Erythroblast (primary cell): ENCODE data around the gene SLC22A2.

Experiments
- DNase-seq, 2 experiments: peaks; one replicate each; lab custom pipeline; 2025; lab: John Stamatoyannopoulos, UW
- GATA1 ChIP-seq: IDR thresholded peaks from 2 replicates; pipeline ENCODE4 v1.6.1; 2011; ENCODE audit warnings: low read depth, mild to moderate bottlenecking, control low read depth, low read length, moderate library complexity
- POLR2A ChIP-seq: IDR thresholded peaks from 2 replicates; pipeline ENCODE4 v1.6.1; 2011; ENCODE audit warnings: mild to moderate bottlenecking, low read length

Gene SLC22A2

GRCh38 chr6:160265869-160266476, 7.4 kb upstream of the SLC22A2 start:
- DNase-seq = no peak
- TF ChIP-seq POLR2A (no peak), GATA1 (no peak)

DNA sequence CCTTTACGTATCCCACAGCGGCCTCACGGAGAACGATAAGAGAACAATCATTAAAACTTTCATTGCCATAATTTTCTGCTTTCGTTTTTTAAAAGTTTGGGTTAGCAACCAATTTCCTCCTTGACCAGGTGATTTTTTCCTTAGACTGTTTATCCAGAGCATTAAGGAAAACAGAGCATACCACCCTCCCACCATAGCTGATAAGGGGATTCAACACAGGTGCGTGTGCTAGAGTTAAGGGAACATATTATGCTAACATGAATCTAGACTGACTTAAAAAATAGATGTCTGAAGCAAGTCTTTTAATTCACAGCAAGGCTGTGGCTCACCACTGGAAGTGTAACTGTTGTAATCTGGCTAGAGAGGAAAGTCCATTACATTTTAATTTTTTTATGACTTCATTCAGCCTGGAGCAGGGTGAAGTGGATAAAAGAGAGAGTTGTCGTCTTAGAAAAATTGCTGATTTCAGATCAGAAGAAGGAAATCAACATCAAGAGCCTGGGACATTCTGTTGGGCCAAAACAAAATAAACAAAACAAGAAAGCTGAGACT, 5.5 kb upstream of the SLC22A2 start:
- no peak for TF ChIP-seq GATA1
- TF ChIP-seq POLR2A = no peak
- DNase-seq = no peak

GRCh38 chr6:160263196-160263939, 4.7 kb upstream of the SLC22A2 start:
- DNase-seq = no peak
- TF ChIP-seq GATA1 = no peak
- TF ChIP-seq POLR2A = no peak

DNA sequence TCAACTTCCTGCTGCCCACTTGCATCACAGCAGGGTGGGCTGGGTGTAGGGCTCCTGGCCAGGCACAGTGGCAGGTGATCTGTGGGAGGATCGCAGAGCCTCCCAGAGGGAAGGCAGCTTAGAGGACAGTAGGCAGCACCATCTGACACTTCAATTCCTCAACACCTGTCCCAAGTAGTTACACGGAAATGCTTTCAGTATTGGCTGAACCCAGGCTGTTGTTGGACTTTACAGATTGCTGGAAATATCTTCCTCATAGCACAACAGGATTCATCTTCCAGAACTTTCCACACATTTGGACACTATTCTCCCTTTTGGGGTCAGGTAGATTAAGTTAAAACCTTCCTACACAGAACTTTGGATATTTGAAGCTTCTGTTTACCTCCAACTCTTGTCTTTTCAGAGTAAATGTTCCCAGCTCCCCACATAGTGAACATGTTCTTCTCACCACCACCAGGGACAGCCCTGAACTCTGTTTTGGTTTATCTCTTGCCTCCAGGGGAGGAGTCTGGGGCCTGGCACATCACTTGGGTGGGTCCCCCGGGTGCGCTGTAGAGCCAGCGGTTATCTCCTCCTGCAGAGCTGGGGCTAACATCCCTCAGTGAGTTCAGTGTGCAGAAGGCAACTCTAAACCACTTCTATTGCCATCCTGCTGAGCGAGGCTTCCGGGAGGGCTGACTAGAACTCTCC, 3.5 kb upstream of the SLC22A2 start:
- TF ChIP-seq POLR2A = no peak
- peak; percentile 84 to 86 for DNase-seq

DNA sequence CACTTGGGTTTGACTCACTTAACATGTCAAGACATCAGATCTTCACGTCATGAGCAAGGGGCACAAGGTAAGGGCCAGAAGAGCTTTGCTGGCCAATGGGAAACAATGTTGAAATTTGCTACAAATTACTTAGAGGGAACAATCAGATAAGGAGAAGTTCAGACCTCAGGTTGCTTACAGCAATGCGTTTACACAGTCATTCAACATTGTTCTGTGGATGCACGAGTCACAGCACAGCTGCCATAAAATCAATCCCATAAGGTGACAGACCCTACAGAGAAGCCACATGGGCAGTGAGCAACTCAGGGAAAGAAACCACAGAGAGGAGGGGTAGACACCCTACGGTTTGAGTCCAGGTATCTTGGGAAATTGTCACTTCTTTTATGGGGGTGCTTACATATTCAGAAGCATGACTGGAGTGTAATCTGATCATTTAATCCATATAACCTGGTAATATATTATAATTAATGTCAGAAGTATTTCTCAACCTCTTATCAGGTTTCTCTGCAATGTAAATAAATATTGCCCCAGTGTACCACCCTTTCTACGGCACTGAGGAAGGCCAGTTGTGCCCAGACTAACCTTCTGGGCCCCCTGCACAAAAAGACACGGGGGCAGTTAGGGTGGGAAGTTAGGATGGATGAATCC, 2.3 kb upstream of the SLC22A2 start:
- no peak for DNase-seq
- TF ChIP-seq GATA1 (no peak), POLR2A (no peak)

GRCh38 chr6:160260367-160260766, 1.7 kb upstream of the SLC22A2 start:
- no peak for DNase-seq
- TF ChIP-seq GATA1 = no peak
- no peak for TF ChIP-seq POLR2A

GRCh38 chr6:160259598-160259997, 977 bp upstream of the SLC22A2 start:
- DNase-seq = no peak
- no peak for TF ChIP-seq POLR2A
- TF ChIP-seq GATA1 = no peak

DNA sequence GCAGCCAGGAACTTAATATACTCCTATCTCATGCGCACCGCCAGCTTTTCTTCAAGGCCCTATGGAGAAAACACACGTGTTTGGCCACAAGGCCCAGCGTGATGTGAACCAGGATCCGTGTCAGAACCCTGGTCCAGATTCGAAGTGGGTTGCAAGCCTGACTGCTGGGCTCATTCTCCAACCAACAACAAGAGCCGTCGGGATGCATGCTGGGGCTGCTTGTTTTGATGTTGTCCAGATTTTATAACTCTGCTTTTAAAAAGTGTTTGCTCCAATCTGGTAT, 463 bp upstream of the SLC22A2 start:
- no peak for TF ChIP-seq POLR2A
- TF ChIP-seq GATA1 = no peak
- no peak for DNase-seq

DNA sequence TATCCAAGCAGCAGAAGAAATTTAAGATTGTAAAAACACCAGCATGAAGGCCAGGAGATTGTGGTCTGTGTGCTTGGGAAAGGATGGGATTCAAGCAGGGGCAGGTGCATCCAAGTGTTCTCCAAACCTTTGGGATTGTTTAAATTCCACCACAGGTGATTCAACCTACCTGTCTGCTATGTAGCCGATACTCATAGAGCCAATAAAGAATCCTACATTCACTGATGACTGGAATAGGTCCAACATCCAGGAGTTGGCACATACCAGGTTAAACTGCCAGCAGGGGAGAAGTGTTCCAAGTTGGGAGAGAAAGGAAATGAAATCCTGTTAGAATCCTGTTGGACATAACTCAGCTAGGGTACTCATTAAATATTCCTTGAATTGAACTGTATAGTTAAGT, 2.2 kb downstream of the SLC22A2 start:
- DNase-seq = no peak
- TF ChIP-seq GATA1 = no peak
- no peak for TF ChIP-seq POLR2A

DNA sequence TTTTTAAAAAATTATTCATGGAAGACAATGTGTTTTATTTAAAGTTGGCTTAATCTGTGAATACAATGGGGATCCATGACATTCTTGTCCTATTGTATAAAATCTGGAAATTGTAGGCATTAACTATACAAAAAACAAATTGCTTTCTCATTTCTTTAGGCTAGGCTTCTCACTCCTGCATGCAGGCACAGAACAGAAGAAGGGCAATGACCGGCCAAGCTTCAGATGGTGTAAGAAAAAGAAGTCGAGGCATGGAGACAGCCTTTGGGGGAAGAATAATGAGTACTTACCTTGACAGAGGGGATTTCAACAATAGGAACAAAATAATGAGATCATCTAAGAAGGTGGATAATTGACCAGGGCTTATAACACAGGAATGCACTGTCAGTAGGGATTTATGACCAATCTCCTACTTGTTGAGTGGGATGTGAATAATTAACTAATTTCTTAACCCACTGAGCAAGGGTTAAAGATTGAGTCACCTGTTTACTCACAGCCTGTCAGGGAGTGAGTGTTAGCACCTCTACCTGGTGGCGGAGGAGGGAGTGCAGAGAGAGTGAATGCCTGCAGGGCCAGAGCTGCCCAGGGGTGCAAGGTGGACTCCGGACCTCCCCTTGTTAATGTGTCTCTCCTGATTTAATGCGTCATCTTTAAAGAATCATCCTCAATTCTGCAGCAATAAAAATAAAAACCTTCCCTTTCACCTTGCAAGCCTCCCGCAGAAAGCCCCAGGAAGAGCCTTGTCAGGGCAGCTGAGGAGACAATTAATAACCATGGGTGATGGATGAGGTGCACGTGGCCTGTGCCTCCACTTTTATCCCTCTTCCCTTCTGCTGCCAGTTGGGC, 3.9 kb downstream of the SLC22A2 start:
- DNase-seq = no peak
- TF ChIP-seq GATA1 (no peak), POLR2A (no peak)

- peak in 1 of 2 experiments; percentile 19 for DNase-seq
- no peak for TF ChIP-seq GATA1
- no peak for TF ChIP-seq POLR2A
Observed at GRCh38 chr6:160253714-160254113, 4.9 kb downstream of the SLC22A2 start.

- peak in 1 of 2 experiments; percentile 7 for DNase-seq
- no peak for TF ChIP-seq POLR2A
- TF ChIP-seq GATA1 = no peak
Observed at GRCh38 chr6:160253292-160253691, 5.3 kb downstream of the SLC22A2 start.

GRCh38 chr6:160252073-160252813, 6.4 kb downstream of the SLC22A2 start:
- DNase-seq = no peak
- TF ChIP-seq POLR2A (no peak), GATA1 (no peak)
